OCI-LY1 (cell line): Measurements from ENCODE around the gene KANSL3.

Experiments used
- CTCF ChIP-seq: fragments of 200-600 bp; sonication (generic), shearing (Covaris generic); IDR thresholded peaks from 2 replicates; pipeline ENCODE4 v1.5.1; 2017; ENCODE audit warnings: mild to moderate bottlenecking, antibody characterized with exemption, low read length, moderate library complexity, mixed read lengths
- EZH2 ChIP-seq: fragments of 200-600 bp; sonication (generic), shearing (Covaris generic); IDR thresholded peaks from 2 replicates; pipeline ENCODE4 v1.8.0; 2017; ENCODE audit warnings: borderline replicate concordance, mixed run types, mild to moderate bottlenecking, antibody characterized with exemption, low read length, moderate library complexity, mixed read lengths

DNA sequence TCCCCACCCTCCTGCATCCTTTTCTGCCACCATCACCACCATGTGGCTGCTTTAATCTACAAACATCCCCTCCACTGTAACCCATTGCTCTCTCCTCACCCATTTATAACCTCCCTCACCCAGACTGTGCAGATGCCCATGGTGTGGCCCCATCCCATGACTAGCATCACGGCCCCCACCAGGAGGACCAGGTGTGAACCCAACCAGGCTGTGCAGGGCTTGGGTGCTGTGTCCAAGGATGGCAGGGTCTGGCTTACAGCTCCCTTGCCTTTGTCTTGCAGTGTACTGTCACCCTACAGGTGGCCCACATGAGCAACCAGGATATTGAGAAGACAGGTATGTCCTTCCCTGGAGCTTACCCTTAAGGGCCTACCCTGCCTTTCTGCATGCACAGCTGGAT, 11.2 kb upstream of the KANSL3 start:
- TF ChIP-seq CTCF (no peak), EZH2 (no peak)
